ENCODE data around the gene AMER2. TPM values are rescaled to one million over a fixed set of nuclear protein-coding genes. Genes with fewer than 3 reads are reported as not detected.

The AMER2 gene
- polyA plus RNA-seq, 1 experiment = not detected

DNA sequence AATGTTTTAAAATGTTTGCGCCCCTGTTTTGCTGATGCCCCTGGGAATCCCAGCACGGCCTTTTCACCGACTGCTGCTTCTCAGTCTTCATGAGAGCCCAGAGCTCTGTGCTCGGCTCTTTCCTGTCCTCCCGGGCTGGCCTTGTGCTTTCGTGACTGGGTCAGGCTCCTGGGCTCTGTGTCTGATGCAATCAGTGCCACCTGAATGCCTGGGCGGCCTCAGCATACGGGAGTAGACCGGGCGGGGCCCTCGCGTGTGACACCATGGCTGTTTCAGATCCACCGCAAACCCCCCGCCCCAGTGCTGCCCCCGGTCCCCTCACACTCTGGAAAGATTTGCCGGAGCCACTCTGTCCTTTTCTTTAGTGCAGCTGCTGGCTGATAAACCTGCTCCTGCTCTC, 54.8 kb downstream of the AMER2 start:
- DNase-seq (ENCODE audit: low read depth) = no peak
- H3K36me3 ChIP-seq (ENCODE audit: control insufficient read depth, insufficient read depth, low read length) = no peaks in the 10 kb centered on the region
- TF ChIP-seq, protein P1, sequence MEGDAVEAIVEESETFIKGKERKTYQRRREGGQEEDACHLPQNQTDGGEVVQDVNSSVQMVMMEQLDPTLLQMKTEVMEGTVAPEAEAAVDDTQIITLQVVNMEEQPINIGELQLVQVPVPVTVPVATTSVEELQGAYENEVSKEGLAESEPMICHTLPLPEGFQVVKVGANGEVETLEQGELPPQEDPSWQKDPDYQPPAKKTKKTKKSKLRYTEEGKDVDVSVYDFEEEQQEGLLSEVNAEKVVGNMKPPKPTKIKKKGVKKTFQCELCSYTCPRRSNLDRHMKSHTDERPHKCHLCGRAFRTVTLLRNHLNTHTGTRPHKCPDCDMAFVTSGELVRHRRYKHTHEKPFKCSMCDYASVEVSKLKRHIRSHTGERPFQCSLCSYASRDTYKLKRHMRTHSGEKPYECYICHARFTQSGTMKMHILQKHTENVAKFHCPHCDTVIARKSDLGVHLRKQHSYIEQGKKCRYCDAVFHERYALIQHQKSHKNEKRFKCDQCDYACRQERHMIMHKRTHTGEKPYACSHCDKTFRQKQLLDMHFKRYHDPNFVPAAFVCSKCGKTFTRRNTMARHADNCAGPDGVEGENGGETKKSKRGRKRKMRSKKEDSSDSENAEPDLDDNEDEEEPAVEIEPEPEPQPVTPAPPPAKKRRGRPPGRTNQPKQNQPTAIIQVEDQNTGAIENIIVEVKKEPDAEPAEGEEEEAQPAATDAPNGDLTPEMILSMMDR (IDR thresholded peaks at IDR 0.05; ENCODE audit: insufficient read depth, low read depth, low read length) = no peak
- POLR2A ChIA-PET = no interaction called here
- H3K27me3 ChIP-seq (ENCODE audit: control insufficient read depth, insufficient read depth, low read length) = peaks cover 9% of the 10 kb centered on the region
- CTCF ChIA-PET = interaction anchor here (0.7 kb wide), 1 partner anchor 62 kb away, joined by 3 read pairs; no protein-coding TSS in a partner anchor
- H3K4me3 ChIP-seq (ENCODE audit: low read depth, low read length) = no peak overlapping the region

DNA sequence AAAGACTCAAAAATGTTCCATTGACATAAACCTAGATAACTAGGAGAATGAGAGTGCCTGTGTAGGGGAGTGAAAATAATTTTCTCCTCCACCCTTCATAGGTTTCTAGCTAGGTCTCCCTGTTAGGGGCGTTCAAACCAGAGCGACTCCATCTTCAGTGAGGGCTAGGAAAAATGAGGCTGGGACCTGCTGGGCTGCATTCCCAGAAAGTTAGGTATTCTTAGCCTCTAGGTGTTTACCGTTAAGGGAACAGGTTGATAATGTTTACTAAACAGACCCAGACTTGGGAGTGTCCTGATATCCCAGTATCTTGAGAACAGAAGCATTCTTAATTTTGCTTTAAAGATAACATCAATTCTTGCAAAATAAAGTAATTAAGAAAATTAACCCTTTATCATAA, 56.0 kb downstream of the AMER2 start:
- no peak for DNase-seq (ENCODE audit: low read depth)
- TF ChIP-seq, protein P1 (IDR thresholded peaks at IDR 0.05; ENCODE audit: insufficient read depth, low read depth, low read length) = no peak
- Histone ChIP-seq H3K36me3 (ENCODE audit: control insufficient read depth, insufficient read depth, low read length) (no peaks in the 10 kb centered on the region), H3K4me3 (ENCODE audit: low read depth, low read length) (no peak overlapping the region), H3K27me3 (ENCODE audit: control insufficient read depth, insufficient read depth, low read length) (peaks cover 5% of the 10 kb centered on the region)
- POLR2A ChIA-PET = no interaction called here
- CTCF ChIA-PET = interaction anchor here (0.8 kb wide), 1 partner anchor 111 kb away, joined by 3 read pairs; no protein-coding TSS in a partner anchor

DNA sequence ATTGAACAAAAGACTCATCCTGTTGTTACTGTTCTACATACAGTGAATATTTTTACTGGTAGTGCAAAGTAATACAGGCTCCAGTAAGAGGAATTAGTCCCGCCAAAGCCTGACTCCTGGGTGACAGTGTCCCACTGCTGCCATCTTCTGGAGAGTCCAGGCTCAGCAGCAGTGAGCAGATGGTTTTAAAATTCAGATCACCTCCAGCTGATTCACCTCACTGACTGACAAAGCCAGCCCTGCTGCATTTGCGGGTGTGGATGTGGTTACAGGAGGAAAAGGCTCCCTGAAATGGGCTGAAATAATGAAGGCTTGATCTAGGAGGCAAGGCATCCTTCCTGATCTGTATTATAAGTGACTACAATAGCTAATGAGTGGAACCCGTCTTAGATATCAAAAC, 57.9 kb downstream of the AMER2 start:
- H3K4me3 ChIP-seq (ENCODE audit: low read depth, low read length) = no peak overlapping the region
- ChIA-PET POLR2A (interaction anchor here (0.6 kb wide), 1 partner anchor 14 kb away, joined by 3 read pairs; no protein-coding TSS in a partner anchor), CTCF (interaction anchor here (0.6 to 3.9 kb wide), 21 partner anchors 10 to 261 kb away, joined by 3 to 17 read pairs (median 5); partner anchors contain the start of gene PABPC3)
- TF ChIP-seq, protein P1 (IDR thresholded peaks at IDR 0.05; ENCODE audit: insufficient read depth, low read depth, low read length) = peak; percentile 95
- DNase-seq (ENCODE audit: low read depth) = peak; percentile 13
- peaks cover 2% of the 10 kb centered on the region for H3K27me3 ChIP-seq (ENCODE audit: control insufficient read depth, insufficient read depth, low read length)
- H3K36me3 ChIP-seq (ENCODE audit: control insufficient read depth, insufficient read depth, low read length) = no peaks in the 10 kb centered on the region

DNA sequence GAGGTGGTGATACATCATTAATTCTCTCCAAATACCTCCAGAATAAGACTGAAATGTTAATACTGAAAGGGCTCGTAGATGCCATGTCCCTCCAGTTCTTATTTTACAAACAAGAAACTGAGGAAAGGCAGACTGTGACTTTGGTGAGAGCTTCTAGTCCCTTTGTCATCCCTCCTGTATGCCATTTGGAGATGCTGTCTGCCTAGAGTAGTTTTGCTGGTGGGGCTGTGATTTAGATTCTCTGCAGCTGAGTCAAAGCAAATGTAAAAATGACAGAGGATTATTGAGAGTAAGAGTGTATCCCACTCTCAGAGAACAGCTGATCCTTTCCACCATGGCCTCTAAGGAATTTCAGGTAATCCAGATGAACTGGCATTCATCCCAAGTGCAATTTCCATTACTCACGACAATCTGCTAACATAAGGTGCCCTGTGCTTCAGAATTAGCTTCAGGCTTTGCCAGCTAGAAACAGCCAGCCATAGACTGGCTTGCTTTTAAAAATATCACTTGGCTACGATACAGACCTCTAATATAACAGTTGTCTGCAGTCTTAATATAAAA, 59.3 kb downstream of the AMER2 start:
- no peaks in the 10 kb centered on the region for H3K36me3 ChIP-seq (ENCODE audit: control insufficient read depth, insufficient read depth, low read length)
- no peaks in the 10 kb centered on the region; the same call in none of the 2 replicates for H3K27me3 ChIP-seq (ENCODE audit: control insufficient read depth, insufficient read depth, low read length)
- ChIA-PET POLR2A (no interaction called here), CTCF (interaction anchor here (0.7 to 3.9 kb wide), 10 partner anchors 9 to 121 kb away, joined by 3 to 17 read pairs (median 4); no protein-coding TSS in a partner anchor)
- TF ChIP-seq, protein P1 (IDR thresholded peaks at IDR 0.05; ENCODE audit: insufficient read depth, low read depth, low read length) = no peak
- DNase-seq (ENCODE audit: low read depth) = no peak
- no peak overlapping the region for H3K4me3 ChIP-seq (ENCODE audit: low read depth, low read length)

Small RNA genes lying within 50 kb of the gene (small RNA-seq; reads per million reads assigned to genes)
- gene AL359757.1 (ENCODE audit: insufficient read length, low read depth, low replicate concordance) (not detected), gene AL359757.2 (ENCODE audit: insufficient read length, low read depth, low replicate concordance) (not detected)

Other genes with a start within 250 kb of the AMER2 start
- gene PABPC3, start 76.2 kb downstream of the AMER2 start, polyA plus RNA-seq (2011; rRNA removed) = 0.16 TPM in 1 of 2 replicates, not detected in the other
- gene MTMR6, start 115.2 kb upstream of the AMER2 start, polyA plus RNA-seq (2011; rRNA removed) = 10.5 and 20.8 TPM in 2 replicates
- 20.4 and 38.9 TPM in 2 replicates for gene NUP58, start 129.3 kb upstream of the AMER2 start, polyA plus RNA-seq (2011; rRNA removed)
- gene ATP8A2, start 199.7 kb upstream of the AMER2 start, polyA plus RNA-seq (2011; rRNA removed) = 0.02 and 0.05 TPM in 2 replicates